HG03354 (cell line): ENCODE measurements around the gene LPAR1.

Experiments
- ATAC-seq: cut with Tn5 transposase; IDR thresholded peaks from one replicate; pipeline ENCODE4 v1.9.1; 2021; ENCODE audit warnings: mild to moderate bottlenecking; ENCODE audit not compliant: unreplicated experiment, poor library complexity, severe bottlenecking

Gene LPAR1

GRCh38 chr9:110971234-110971633 lies 67.0 kb downstream of the LPAR1 start:
- ATAC-seq: no peak

GRCh38 chr9:110969971-110970386 lies 68.3 kb downstream of the LPAR1 start:
- no peak for ATAC-seq

- ATAC-seq: no peak
Measured at GRCh38 chr9:110968096-110968495, 70.2 kb downstream of the LPAR1 start.

GRCh38 chr9:110967196-110967595 lies 71.1 kb downstream of the LPAR1 start:
- ATAC-seq: no peak

DNA sequence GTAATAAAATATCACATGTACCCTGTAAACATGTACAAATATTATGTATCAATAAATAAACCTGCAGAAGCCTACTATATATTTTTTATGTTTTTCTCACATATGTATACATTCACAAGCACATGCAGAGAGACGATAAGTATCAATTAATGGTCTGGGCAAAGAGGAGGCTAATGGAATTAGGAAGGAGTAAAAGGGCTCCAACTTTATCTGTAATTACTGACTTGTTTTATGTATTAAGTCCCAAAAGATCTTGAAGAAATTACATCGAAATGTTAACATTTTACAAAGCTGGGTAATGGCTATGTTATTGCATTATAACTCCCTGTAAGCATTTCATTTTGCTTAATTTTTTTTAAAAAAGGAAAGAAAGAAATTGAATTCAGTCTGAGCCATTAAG lies 78.0 kb downstream of the LPAR1 start:
- no peak for ATAC-seq

- no peak for ATAC-seq
Measured at GRCh38 chr9:110958847-110959246, 79.4 kb downstream of the LPAR1 start.

GRCh38 chr9:110954822-110955291 lies 83.4 kb downstream of the LPAR1 start:
- no peak for ATAC-seq

- no peak for ATAC-seq
Measured at GRCh38 chr9:110952540-110952859, 85.8 kb downstream of the LPAR1 start.

GRCh38 chr9:110951805-110952539 lies 86.3 kb downstream of the LPAR1 start:
- ATAC-seq: no peak

DNA sequence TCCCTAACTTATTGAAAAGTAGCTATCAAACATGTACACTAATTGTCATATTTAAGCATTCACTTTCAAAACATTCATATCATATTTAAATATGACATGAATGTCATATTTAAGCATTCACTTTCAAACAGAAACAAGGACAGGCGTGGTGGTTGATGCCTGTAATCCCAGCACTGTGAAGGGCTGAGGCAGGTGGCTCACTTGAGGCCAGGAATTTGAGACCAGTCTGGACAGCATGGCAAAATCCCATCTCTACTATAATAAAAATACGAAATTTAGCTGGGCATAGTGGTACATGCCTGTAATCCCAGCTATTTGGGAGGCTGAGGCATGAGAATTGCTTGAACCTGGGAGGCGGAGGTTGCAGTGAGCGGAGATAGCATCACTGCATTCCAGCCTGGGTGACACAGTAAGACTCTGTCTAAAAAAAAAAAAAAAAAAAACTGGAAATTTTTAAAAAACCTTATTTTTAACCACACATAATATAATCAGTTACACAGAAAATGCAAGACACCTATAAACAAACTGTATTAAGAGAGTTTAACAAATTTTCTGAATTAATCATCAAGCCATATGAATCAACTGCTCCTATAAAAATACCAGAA lies 88.1 kb downstream of the LPAR1 start:
- ATAC-seq: no peak

GRCh38 chr9:110949081-110949480 lies 89.2 kb downstream of the LPAR1 start:
- no peak for ATAC-seq

- no peak for ATAC-seq
Measured at GRCh38 chr9:110947491-110948044, 90.7 kb downstream of the LPAR1 start.

GRCh38 chr9:110942522-110942921 lies 95.7 kb downstream of the LPAR1 start:
- no peak for ATAC-seq

- ATAC-seq: no peak
Measured at GRCh38 chr9:110940951-110941557, 97.2 kb downstream of the LPAR1 start.

- ATAC-seq: no peak
Measured at GRCh38 chr9:110939573-110939972, 98.7 kb downstream of the LPAR1 start.

GRCh38 chr9:110939047-110939446 lies 99.2 kb downstream of the LPAR1 start:
- ATAC-seq: no peak

DNA sequence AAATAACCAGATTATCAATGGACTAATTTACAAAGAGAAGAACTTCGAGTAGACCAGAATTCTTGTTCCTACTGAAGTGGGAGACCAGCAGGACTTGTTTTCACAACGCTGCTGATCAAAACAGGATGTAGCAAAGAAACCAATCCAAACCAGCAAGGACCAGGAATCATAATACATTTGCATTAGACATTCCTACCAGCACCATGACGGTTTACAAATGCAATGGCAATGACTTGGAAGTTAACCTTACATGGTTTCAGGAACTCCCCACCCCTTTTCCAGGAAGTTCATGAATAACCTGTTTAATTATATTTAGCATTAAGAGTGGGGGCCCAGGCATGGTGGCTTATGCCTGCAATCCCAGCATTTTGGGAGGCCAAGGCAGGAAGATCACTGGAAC lies 100.0 kb downstream of the LPAR1 start:
- ATAC-seq: no peak

DNA sequence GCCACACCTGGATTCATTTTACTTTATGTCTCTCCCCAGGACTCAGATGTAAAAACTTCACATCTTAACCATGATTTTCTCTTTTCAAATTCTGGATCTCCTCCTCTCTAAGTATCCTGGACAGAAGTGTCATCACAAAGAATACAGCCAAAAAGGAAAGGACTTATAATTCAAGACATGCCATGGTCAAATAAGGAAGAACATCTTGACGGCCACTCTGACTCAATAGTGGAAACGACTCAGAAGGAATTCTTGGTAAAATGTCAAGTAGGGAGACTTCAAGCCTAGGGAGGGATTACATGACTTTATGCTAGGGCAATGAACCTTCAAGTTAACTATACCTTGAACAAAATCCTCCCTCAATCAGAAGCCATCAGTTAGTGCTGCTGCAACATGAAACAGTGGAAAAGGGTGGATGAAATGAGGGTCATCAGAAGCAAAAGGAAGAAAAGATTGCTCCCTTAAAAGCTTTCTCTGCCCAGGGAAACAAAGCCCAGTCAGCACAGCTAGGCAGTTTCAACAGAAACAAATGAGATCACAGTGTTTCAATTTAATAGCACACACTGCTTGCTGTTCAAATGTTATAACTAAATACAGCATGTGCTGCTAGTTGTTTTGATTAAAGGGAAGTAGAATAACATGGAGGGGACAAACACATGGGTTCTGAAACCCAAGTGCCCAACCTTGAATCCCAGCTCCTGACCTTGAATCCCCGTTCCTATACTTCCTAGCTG lies 101.4 kb downstream of the LPAR1 start:
- ATAC-seq: no peak

DNA sequence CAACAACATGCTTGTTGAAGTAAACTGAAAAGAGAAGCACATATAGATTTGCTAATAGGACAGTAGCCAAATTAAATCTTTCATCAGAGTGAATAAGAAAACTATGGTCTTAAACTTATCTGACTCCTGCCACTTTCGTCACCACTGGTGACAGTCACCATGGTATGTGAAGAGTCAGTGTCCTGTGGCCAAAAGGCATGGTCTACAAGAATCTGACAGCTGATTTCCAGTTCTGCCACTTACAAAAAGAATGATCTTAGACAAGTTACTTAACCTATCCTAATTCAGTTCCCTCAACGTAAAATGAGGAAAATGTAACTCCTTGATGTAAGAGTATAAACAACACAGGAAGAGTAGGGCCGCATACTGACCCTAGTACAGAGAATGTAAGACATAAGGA lies 102.0 kb downstream of the LPAR1 start:
- no peak for ATAC-seq

DNA sequence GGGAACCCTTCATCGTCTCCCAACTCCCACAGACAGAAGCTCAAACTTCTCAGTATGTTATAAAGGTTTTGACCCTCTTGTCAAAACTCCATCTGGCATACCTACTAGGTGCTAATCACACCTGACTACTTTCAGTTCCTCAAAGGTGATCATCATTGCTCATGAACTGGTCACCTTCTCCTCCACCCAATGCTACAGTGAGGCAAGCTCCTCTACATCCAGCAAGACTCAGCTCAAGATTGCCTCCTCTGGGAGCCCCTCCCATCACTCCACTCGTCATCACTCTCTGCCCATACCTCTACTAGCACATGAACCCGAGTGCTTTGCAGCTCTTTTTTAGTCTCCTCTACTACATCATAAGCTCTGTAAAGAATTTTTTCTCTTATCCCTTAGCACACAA lies 102.4 kb downstream of the LPAR1 start:
- no peak for ATAC-seq
